Psoas muscle (tissue), 8 donors: ENCODE data around the gene CELF4. TPM values are rescaled to one million over a fixed set of nuclear protein-coding genes. Genes with fewer than 3 reads are reported as not detected.

Experiments
- ATAC-seq, 4 donors: fragments of 200-7000 bp; cut with Tn5 transposase; one replicate each; pipeline ENCODE4 v1.9.1; 2020; ENCODE audit warnings: moderate library complexity in 3 of 4, mild to moderate bottlenecking in 2 of 4
- DNase-seq, 2 donors: peaks; one replicate each; pipeline ENCODE4 v3.0.0-alpha.2; 2020
- H3K27ac ChIP-seq: fragments of 200-600 bp; one replicate; pipeline ENCODE4 v1.8.0; 2022
- H3K27me3 ChIP-seq, 3 donors: fragments of 200-600 bp in 1 of 3; one replicate each; pipeline versions ENCODE4 v1.6.1 to v1.8.0; 2013 to 2022; ENCODE audit warnings: low read length in 2 of 3, mild to moderate bottlenecking in 2 of 3, moderate library complexity in 1 of 3; ENCODE audit not compliant: insufficient read depth in 3 of 3
- H3K36me3 ChIP-seq, 2 donors: fragments of 200-600 bp in 1 of 2; one replicate each; pipeline versions ENCODE4 v1.6.1 to v1.8.0; 2013 to 2022; ENCODE audit warnings: low read depth in 1 of 2, mild to moderate bottlenecking in 1 of 2, moderate library complexity in 1 of 2; ENCODE audit not compliant: insufficient read depth in 1 of 2
- H3K4me1 ChIP-seq: fragments of 200-600 bp; one replicate; pipeline ENCODE4 v1.8.0; 2022
- H3K4me3 ChIP-seq: fragments of 200-600 bp; one replicate; pipeline ENCODE4 v1.8.0; 2022; ENCODE audit warnings: mild to moderate bottlenecking
- H3K9me3 ChIP-seq: fragments of 200-600 bp; one replicate; pipeline ENCODE4 v1.8.0; 2022
- CTCF ChIP-seq: fragments of 200-600 bp; IDR thresholded peaks from one replicate; pipeline ENCODE4 v1.8.0; 2022; ENCODE audit warnings: antibody characterized with exemption
- WGBS, 3 donors: extraction: QIAGEN DNeasy Blood & Tissue Kit; methylation state at CpG; one replicate each; pipeline versions ENCODE4 v1.1.6 to v1.1.7; 2013; 5-methylcytosine and 5-hydroxymethylcytosine counted together
- intact Hi-C, 2 donors: fragments of 100-400 bp; cut with DNase I; formaldehyde crosslinking; loops; one replicate each; pipeline versions ENCODE4 v1.11.0 to v1.14.2; 2022
- polyA plus RNA-seq, 3 donors: library from polyadenylated mRNA; stranded (reverse); fragments of 200-250 nt; gene quantifications; one replicate each; pipeline ENCODE4 v1.2.3, GENCODE V29; 2013
- total RNA-seq, 4 donors: library from RNA; stranded (reverse); fragmentation: NEBNext Ultra II Directional in 2 of 4; extraction: Animal tissue kit (Norgen Biotek cat#: 25700) in 2 of 4; gene quantifications; one replicate each; pipeline versions ENCODE4 v1.2.1 to v1.2.4, GENCODE V29; 2021 to 2023
- donor health status: healthy with polysubstance abuse.
- donor health status: DM: no; HTN: no; CAD: no; lungs with moderate emphysema.
- donor health status: Bipolar disorder and iron deficiency.
- donor health status: healthy.
- donor health status: DM: yes; HTN: yes; CAD: no.
- donor health status: DM: no; HTN: no; CAD: no.
- donor health status: DM: no; HTN: no; CAD: no.
- donor health status: DM: yes; HTN: yes; CAD: no.

Gene CELF4
- total and polyA plus RNA-seq, 7 donors: 0.17 to 0.28 (median 0.17) TPM; not detected in 3

- TF ChIP-seq CTCF: no peak
- no peaks in the 10 kb centered on the region for H3K9me3 ChIP-seq
- intact Hi-C loops: no loop called here
- H3K27ac ChIP-seq: no peak overlapping the region
- H3K27me3 ChIP-seq: peaks cover 0 to 27% (median 0%) of the 10 kb centered on the region in 3 donors
- no peaks in the 10 kb centered on the region for H3K4me1 ChIP-seq
- DNase-seq (no peak), ATAC-seq (no peak)
- H3K4me3 ChIP-seq: no peak overlapping the region
- no peaks in the 10 kb centered on the region for H3K36me3 ChIP-seq
- 22 to 30% (median 29%) methylated on average over 6 of the region's 6 CpGs for WGBS, 3 donors
Observed at GRCh38 chr18:37578182-37578678, 12.6 kb upstream of the CELF4 start.

DNA sequence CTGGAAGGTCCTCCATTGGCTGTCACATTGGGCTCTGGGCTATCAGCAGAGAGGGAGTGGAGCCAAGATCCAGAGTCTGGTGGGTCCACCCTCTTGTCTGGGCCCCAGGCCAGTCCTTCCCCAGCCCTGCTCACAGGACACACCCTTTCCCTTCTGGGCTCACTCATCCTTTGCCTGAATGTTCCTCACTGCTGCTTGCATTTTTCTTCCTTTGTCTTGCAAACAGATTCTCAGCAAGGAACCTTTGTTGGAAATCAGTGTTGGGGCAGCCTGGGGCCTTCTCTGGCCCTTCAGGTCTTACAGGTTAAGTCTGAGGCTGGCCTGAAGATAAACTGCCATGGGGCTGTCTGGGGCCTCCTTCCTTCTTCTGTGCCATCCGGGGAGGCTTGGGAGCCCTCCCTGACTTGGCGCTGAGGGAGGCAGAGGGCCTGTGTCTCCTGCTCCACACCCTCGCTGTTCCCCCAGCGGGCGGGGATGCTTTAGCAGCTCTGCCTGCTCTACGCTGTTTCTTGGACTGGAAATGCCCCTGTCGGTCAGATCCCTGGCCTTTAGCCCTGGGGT lies 11.5 kb upstream of the CELF4 start:
- Histone ChIP-seq H3K4me1 (no peaks in the 10 kb centered on the region), H3K27me3 (peaks cover 0 to 29% (median 0%) of the 10 kb centered on the region in 3 donors), H3K27ac (no peak overlapping the region), H3K36me3 (no peaks in the 10 kb centered on the region), H3K9me3 (no peaks in the 10 kb centered on the region), H3K4me3 (no peak overlapping the region)
- intact Hi-C loops: no loop called here
- ATAC-seq (no peak), DNase-seq (no peak)
- 42 to 43% (median 42%) methylated on average over 7 of the region's 7 CpGs for WGBS, 3 donors
- no peak for TF ChIP-seq CTCF

DNA sequence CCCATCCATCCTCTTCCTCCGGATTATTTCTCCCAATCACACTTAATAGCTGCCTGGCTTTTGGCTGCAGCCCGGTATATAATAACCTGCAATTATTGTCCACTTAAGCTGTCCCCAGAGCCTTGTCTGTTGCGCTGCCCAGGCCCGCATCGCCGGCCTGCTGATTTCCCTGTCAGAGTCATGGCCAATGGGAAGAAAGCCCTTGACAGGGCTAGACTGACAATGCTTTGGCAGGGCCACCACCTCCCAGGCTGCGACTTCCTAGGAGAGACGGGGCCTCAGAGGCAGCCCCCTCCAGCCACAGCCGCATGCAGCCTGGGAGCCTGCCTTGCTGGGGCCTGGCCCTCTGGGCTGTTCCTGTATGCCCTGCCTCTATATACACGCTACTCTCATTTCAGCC lies 10.0 kb upstream of the CELF4 start:
- no peaks in the 10 kb centered on the region for H3K9me3 ChIP-seq
- H3K4me3 ChIP-seq: no peak overlapping the region
- no peak for DNase-seq
- H3K36me3 ChIP-seq: no peaks in the 10 kb centered on the region
- TF ChIP-seq CTCF: no peak
- no peak for ATAC-seq
- intact Hi-C loops: no loop called here
- H3K4me1 ChIP-seq: no peaks in the 10 kb centered on the region
- no peak overlapping the region for H3K27ac ChIP-seq
- H3K27me3 ChIP-seq: peaks cover 0 to 42% (median 4%) of the 10 kb centered on the region in 3 donors
- WGBS, 3 donors: 72 to 78% (median 72%) methylated on average over 10 of the region's 10 CpGs

DNA sequence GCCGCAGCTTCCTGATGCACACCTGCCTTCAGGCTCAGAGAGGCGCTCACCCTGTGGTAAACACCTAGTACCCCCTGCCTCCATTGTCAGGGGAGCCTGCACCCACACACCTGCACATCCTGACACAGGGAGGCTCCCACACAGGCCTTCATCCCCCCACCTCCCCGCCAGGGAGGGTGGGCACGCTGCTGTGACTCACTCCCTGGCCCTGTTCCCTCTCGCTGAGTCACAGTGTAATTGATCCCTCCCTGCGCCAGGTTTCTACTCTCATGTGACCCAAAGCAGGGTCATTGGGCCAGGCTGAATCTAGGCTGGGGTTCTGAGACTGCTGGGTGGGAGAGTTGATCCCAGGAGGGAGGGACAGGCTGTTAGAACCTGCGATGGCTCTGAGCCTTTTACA lies 8.5 kb upstream of the CELF4 start:
- TF ChIP-seq CTCF: no peak
- no peak overlapping the region for H3K4me3 ChIP-seq
- no peaks in the 10 kb centered on the region for H3K4me1 ChIP-seq
- WGBS, 3 donors: 54 to 67% (median 63%) methylated on average over 7 of the region's 7 CpGs
- no peak for DNase-seq
- no peak for ATAC-seq
- H3K27me3 ChIP-seq: peaks cover 0 to 51% (median 4%) of the 10 kb centered on the region in 3 donors
- no peaks in the 10 kb centered on the region for H3K9me3 ChIP-seq
- intact Hi-C loops: no loop called here
- no peaks in the 10 kb centered on the region for H3K36me3 ChIP-seq
- H3K27ac ChIP-seq: no peak overlapping the region

GRCh38 chr18:37572736-37573135 lies 7.1 kb upstream of the CELF4 start:
- WGBS, 3 donors: 41 to 54% (median 49%) methylated on average over 3 of the region's 3 CpGs

More at GRCh38 chr18:37572736-37573135, 7.1 kb upstream of the CELF4 start:
- Histone ChIP-seq H3K9me3 (no peaks in the 10 kb centered on the region), H3K4me1 (peaks cover 2% of the 10 kb centered on the region), H3K36me3 (no peaks in the 10 kb centered on the region), H3K4me3 (no peak overlapping the region), H3K27me3 (peaks cover 0 to 58% (median 11%) of the 10 kb centered on the region in 3 donors), H3K27ac (no peak overlapping the region)
- no peak for DNase-seq
- intact Hi-C loops: no loop called here
- no peak for ATAC-seq
- TF ChIP-seq CTCF: no peak
